ENCODE data around the gene NRP1.
A peak's percentile ranks its signal among the peaks of the same experiment; 100 is the strongest.

NRP1 gene

GRCh38 chr10:33132626-33133025, 201.8 kb downstream of the NRP1 start:
- Mint-ChIP-seq H3K27me3 (no peaks in the 10 kb centered on the region), H3K9me3 (no peaks in the 10 kb centered on the region), H3K27ac (peak overlapping the region; percentile 0 to 59), H3K36me3 (ENCODE audit: insufficient read depth) (peaks cover 4% of the 10 kb centered on the region), H3K4me3 (peak overlapping the region; percentile 8 to 18), H3K4me1 (ENCODE audit: low read depth in 2 of 2) (peaks cover 56 to 62% of the 10 kb centered on the region in 2 donors)
- peak; percentile 28 for ATAC-seq (replicated peaks)
- DNase-seq = peak in 1 of 3 experiments; percentile 26

- no peaks in the 10 kb centered on the region for H3K27me3 Mint-ChIP-seq
- no peaks in the 10 kb centered on the region for H3K9me3 Mint-ChIP-seq
- peaks cover 8% of the 10 kb centered on the region for H3K36me3 Mint-ChIP-seq (ENCODE audit: insufficient read depth)
- H3K4me1 Mint-ChIP-seq (ENCODE audit: low read depth in 2 of 2) = peaks cover 64 to 70% of the 10 kb centered on the region in 2 donors
- DNase-seq (no peak), ATAC-seq (replicated peaks) (no peak)
- peak overlapping the region in 1 of 2 donors; percentile 93 for H3K27ac Mint-ChIP-seq
- H3K4me3 Mint-ChIP-seq = no peak overlapping the region
Measured at GRCh38 chr10:33129996-33130386, 204.5 kb downstream of the NRP1 start.

- Mint-ChIP-seq H3K4me1 (ENCODE audit: low read depth in 2 of 2) (peaks cover 62 to 67% of the 10 kb centered on the region in 2 donors), H3K27me3 (no peaks in the 10 kb centered on the region), H3K27ac (peak overlapping the region; percentile 93 to 95), H3K4me3 (peak overlapping the region; percentile 46 to 56), H3K36me3 (ENCODE audit: insufficient read depth) (peaks cover 8% of the 10 kb centered on the region), H3K9me3 (no peaks in the 10 kb centered on the region)
- ATAC-seq (replicated peaks) = no peak
- DNase-seq = no peak
Measured at GRCh38 chr10:33129141-33129995, 205.1 kb downstream of the NRP1 start.

- no peak for DNase-seq
Measured at GRCh38 chr10:33127622-33128021, 206.8 kb downstream of the NRP1 start.

More at GRCh38 chr10:33127622-33128021, 206.8 kb downstream of the NRP1 start:
- peaks cover 8% of the 10 kb centered on the region for H3K36me3 Mint-ChIP-seq (ENCODE audit: insufficient read depth)
- H3K4me1 Mint-ChIP-seq (ENCODE audit: low read depth in 2 of 2) = peaks cover 51 to 59% of the 10 kb centered on the region in 2 donors
- no peak for ATAC-seq (replicated peaks)
- no peaks in the 10 kb centered on the region for H3K27me3 Mint-ChIP-seq
- H3K9me3 Mint-ChIP-seq = no peaks in the 10 kb centered on the region
- H3K27ac Mint-ChIP-seq = peak overlapping the region; percentile 95 to 96
- peak overlapping the region; percentile 56 to 69 for H3K4me3 Mint-ChIP-seq

Data from effector memory CD8-positive, alpha-beta T cell (primary cell).